ENCODE measurements around the gene IFNA13.

The IFNA13 gene

GRCh38 chr9:21317956-21318923 lies 49.6 kb downstream of the IFNA13 start:
- no peak for DNase-seq (ENCODE audit: low spot score)
- TF ChIP-seq, protein P1, sequence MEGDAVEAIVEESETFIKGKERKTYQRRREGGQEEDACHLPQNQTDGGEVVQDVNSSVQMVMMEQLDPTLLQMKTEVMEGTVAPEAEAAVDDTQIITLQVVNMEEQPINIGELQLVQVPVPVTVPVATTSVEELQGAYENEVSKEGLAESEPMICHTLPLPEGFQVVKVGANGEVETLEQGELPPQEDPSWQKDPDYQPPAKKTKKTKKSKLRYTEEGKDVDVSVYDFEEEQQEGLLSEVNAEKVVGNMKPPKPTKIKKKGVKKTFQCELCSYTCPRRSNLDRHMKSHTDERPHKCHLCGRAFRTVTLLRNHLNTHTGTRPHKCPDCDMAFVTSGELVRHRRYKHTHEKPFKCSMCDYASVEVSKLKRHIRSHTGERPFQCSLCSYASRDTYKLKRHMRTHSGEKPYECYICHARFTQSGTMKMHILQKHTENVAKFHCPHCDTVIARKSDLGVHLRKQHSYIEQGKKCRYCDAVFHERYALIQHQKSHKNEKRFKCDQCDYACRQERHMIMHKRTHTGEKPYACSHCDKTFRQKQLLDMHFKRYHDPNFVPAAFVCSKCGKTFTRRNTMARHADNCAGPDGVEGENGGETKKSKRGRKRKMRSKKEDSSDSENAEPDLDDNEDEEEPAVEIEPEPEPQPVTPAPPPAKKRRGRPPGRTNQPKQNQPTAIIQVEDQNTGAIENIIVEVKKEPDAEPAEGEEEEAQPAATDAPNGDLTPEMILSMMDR (IDR thresholded peaks at IDR 0.05; ENCODE audit: extremely low read depth, insufficient read depth, missing control alignments) = peak; percentile 77
- in situ Hi-C loops (cut with MboI; ENCODE audit: low pct_unique_long_range_greater_than_20kb, low sequenced_read_pairs, unreplicated experiment) = loop anchor here (25.0 kb wide), 2 partner anchors 106 to 469 kb away; partner anchors contain the start of genes IFNA10, IFNA16 and IFNA7

All from GM13977 (cell line).